ENCODE measurements around the gene POGZ. TPM values are rescaled to one million over a fixed set of nuclear protein-coding genes. Genes with fewer than 3 reads are reported as not detected.

The POGZ gene
- total RNA-seq, 6 experiments from 2014 or later = 13.5 to 44.9 (median 29.9) TPM

- ATAC-seq (no peak), DNase-seq (no peak)
- WGBS (ENCODE audit: insufficient coverage, low coverage, low lambda C conversion rate, missing lambda C conversion rate) = 77% methylated on average over 3 of the region's 6 CpGs
- intact Hi-C loops (cut with DNase I) = no loop called here
- Histone ChIP-seq H3K4me1 (no peaks in the 10 kb centered on the region), H3K36me3 (no peaks in the 10 kb centered on the region), H3K4me3 (no peak overlapping the region), H3K9me3 (no peaks in the 10 kb centered on the region), H3K27ac (no peak overlapping the region), H3K27me3 (no peaks in the 10 kb centered on the region)
- TF ChIP-seq CTCF (IDR thresholded peaks at IDR 0.05) (no peak), POLR2A (IDR thresholded peaks at IDR 0.05) (no peak)
Measured at GRCh38 chr1:151476083-151476482, 16.8 kb upstream of the POGZ start.

- no peak for ATAC-seq
- intact Hi-C loops (cut with DNase I) = no loop called here
- no peak overlapping the region for H3K27ac ChIP-seq
- H3K36me3 ChIP-seq = no peaks in the 10 kb centered on the region
- no peaks in the 10 kb centered on the region for H3K27me3 ChIP-seq
- 67% methylated on average over 1 of the region's 1 CpG for WGBS (ENCODE audit: insufficient coverage, low coverage, low lambda C conversion rate, missing lambda C conversion rate)
- no peaks in the 10 kb centered on the region for H3K9me3 ChIP-seq
- TF ChIP-seq POLR2A (IDR thresholded peaks at IDR 0.05) (no peak), CTCF (IDR thresholded peaks at IDR 0.05) (no peak)
- no peak overlapping the region for H3K4me3 ChIP-seq
- no peaks in the 10 kb centered on the region for H3K4me1 ChIP-seq
- DNase-seq = no peak
Measured at GRCh38 chr1:151475175-151475574, 15.9 kb upstream of the POGZ start.

- Histone ChIP-seq H3K36me3 (no peaks in the 10 kb centered on the region), H3K27me3 (no peaks in the 10 kb centered on the region), H3K9me3 (no peaks in the 10 kb centered on the region), H3K27ac (no peak overlapping the region), H3K4me3 (no peak overlapping the region), H3K4me1 (no peaks in the 10 kb centered on the region)
- TF ChIP-seq CTCF (IDR thresholded peaks at IDR 0.05) (no peak), POLR2A (IDR thresholded peaks at IDR 0.05) (no peak)
- 73% methylated on average over 2 of the region's 3 CpGs for WGBS (ENCODE audit: insufficient coverage, low coverage, low lambda C conversion rate, missing lambda C conversion rate)
- intact Hi-C loops (cut with DNase I) = no loop called here
- ATAC-seq = no peak
- DNase-seq = no peak
Measured at GRCh38 chr1:151474745-151475144, 15.5 kb upstream of the POGZ start.

- H3K4me1 ChIP-seq = no peaks in the 10 kb centered on the region
- ATAC-seq (peak; percentile 88 to 93 (median 90)), DNase-seq (peak; percentile 47 to 61 (median 59))
- no peaks in the 10 kb centered on the region for H3K27me3 ChIP-seq
- WGBS (ENCODE audit: insufficient coverage, low coverage, low lambda C conversion rate, missing lambda C conversion rate) = 4% methylated on average over 32 of the region's 36 CpGs
- peak overlapping the region; percentile 70 to 82 (median 75) for H3K27ac ChIP-seq
- no peaks in the 10 kb centered on the region for H3K9me3 ChIP-seq
- peak overlapping the region; percentile 59 to 73 (median 62) for H3K4me3 ChIP-seq
- intact Hi-C loops (cut with DNase I) = no loop called here
- TF ChIP-seq CTCF (IDR thresholded peaks at IDR 0.05) (no peak), POLR2A (IDR thresholded peaks at IDR 0.05) (no peak)
- no peaks in the 10 kb centered on the region for H3K36me3 ChIP-seq
Measured at GRCh38 chr1:151472856-151473731, 13.8 kb upstream of the POGZ start.
